GM21528 (cell line): ENCODE measurements around the gene FLYWCH1.

Experiments used
- ATAC-seq: cut with Tn5 transposase; IDR thresholded peaks from one replicate; pipeline ENCODE4 v1.9.1; 2021; ENCODE audit warnings: mild to moderate bottlenecking, moderate library complexity; ENCODE audit not compliant: unreplicated experiment, low FRiP score

The FLYWCH1 gene

GRCh38 chr16:2979669-2980226 is 68.0 kb downstream of the FLYWCH1 start:
- peak; percentile 5 for ATAC-seq

DNA sequence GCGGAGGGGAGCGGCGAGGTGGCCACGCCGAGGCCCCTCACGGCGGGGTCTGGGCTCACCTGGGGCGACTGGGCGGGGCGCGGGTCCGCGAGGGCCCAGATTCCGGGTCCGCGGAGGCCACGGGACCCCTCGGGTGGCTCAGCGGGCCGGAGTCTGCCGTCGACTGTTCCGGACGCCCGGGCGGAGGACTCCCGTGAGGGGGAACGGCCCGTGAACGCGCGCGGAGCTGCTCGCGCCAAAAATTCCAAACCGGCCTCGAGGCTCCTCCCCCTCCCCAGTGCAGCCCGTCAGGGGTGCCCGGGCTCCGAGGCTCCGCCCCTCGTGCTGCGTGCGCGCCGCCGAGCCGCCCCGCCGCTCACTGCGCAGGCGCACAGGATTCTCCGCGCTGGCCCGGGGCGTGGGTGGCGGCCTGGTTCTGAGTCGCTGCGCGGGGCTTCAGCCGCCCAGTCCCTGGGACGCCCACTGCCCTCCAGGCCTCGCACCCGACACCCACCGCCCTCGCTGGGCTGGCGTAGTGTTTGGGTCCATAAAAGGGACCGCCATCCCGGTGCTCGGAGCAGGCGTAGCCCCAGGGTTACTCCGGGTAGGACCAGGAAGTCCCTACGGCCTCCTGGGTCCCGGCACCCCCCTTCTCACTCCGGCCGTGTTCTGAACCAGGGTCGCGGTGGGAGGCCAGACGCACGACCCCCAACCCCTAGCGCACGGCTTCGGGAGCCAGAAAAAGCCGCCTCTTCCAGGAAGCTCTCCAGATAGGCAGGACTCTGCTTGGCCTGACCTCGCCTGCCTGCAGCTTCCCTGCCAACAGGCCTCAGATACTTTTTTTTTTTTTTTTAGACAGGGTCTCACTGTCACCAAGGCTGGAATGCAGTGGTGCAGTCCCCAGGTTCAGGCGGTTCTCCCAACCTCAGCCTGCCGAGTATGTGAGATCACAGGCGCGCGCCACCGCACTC is 68.8 kb downstream of the FLYWCH1 start, which contains the start of gene PKMYT1:
Gene PKMYT1, minus strand, starts transcription at position 220 of the 950 bp plus-strand sequence. CDS start 789 bp downstream, outside the sequence.
- peak; percentile 59 for ATAC-seq

- ATAC-seq: no peak
Observed at GRCh38 chr16:2981177-2981898, 69.6 kb downstream of the FLYWCH1 start.

GRCh38 chr16:2981899-2982250 is 70.1 kb downstream of the FLYWCH1 start:
- no peak for ATAC-seq

- ATAC-seq: no peak
Observed at GRCh38 chr16:2982402-2982801, 70.7 kb downstream of the FLYWCH1 start.

DNA sequence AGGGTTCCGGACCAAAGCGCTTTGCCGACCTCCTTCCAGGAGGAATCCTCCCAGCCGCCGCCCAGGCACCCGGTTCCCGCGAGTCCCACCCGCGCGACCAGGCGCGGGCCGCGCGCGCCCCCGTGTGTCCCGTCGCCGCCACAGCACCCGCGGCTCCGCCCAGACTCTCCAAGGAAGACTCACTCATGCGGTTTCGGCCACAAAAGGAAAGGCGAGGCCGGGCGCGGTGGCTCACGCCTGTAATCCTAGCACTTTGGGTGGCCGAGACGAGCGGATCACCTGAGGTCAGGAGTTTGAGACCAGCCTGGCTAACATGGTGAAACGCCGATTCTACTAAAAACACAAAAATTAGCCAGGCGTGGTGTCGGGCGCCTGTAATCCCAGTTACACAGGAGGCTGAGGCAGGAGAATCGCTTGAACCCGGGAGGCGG is 72.0 kb downstream of the FLYWCH1 start:
- ATAC-seq: no peak

DNA sequence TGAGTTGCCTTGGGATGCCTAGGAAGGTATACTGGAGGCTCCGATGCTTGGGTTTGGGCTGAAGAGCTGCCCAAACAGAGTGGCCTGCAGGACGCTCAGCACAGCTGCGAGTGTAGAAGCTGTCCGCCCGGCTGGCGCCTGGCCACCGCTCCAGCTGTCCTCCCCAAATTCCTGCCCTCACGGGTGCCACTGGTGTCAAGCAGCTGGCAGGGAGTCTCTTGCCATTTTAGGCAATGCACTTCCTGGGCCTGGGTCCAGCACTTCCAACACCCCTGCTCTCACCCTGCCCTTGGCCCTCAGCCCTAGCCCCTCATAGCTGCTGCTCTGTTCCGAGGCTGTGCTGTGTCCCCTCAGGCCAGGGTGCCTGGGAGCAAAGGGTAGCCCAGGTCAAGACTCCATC is 73.7 kb downstream of the FLYWCH1 start:
- no peak for ATAC-seq

- ATAC-seq: no peak
Observed at GRCh38 chr16:2985893-2986355, 74.2 kb downstream of the FLYWCH1 start.

DNA sequence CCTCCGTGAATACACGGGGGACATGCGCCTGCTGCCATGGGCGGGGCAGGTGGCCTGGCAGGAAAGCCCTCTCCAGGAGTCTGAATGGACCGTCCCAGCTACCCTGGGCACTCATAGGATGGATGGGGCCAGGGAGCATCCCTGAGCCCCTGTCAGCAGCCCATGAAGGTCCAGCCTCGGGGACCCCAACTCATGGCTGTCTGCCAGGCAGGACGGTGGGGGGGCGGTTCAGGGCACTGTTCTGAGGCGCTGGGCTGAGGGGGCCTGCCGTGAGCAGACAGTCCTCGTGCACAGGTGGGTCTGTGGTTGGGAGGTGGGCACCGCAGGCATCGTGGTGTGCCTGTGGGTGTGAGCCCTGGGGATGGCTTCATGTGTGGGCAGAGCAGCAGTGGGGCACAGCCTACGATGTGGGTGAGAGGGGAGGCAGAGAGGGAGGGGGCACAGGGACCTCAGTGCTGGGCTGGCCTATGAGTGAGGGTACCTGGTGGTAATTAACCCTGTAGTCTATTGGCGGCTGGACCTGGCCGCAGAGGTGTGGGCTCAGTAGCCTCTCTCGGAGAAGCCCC is 75.0 kb downstream of the FLYWCH1 start:
- ATAC-seq: no peak

GRCh38 chr16:2987286-2987685 is 75.6 kb downstream of the FLYWCH1 start:
- no peak for ATAC-seq

DNA sequence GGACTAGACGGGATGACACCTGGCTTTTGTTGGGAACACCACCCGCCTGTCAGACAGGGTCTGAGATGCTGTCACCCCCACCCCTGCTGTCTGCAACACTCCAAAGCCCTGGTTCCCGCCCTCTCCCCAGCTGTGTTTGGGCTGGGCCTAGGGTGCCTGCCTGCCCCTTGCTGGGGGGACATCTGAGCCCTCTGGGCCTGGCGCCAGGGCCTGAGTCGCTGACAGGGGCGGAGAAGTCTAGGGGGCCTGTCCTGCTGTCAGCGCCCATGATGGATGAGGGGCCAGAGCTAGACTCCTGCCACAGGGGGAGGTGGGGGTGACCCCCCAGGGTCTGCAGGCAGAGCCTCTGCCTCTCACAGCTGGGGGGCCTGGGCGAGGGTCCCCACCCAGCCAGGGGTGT is 76.1 kb downstream of the FLYWCH1 start:
- ATAC-seq: no peak

- ATAC-seq: no peak
Observed at GRCh38 chr16:2988590-2989099, 76.9 kb downstream of the FLYWCH1 start.

- ATAC-seq: no peak
Observed at GRCh38 chr16:2990891-2991290, 79.2 kb downstream of the FLYWCH1 start.

DNA sequence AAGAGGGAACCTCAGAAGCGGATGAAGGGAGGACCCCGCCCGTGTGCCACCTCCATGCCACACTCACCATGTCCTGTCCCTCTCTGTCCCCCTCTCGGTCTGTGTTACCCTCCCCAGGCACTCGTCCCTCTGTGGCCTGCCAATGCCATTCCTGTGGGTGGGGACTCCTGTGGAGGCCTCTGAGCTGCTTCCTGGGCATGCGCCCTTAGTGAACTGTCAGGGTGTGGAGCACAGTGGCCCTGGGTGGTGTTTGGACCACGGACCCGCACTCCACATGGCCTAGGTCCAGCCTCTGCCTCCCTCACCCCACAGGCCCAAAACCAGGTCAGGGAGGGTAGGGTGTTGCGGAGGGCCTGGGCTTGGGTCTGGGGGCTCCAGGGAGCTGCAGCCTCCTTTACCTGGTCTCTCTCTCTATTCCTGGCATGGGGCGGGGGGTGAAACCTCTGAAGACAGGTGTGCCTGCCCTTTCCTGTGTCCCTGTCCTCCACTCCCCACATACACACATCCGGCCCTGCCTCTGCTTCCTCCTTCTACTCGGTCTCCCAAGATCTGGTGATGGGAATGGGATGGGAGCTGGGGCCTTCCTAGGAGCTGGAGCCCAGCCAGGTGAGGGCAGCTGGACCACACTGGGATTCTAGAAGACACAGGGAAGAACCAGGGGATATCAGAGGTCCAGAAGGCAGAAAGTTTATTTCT is 80.0 kb downstream of the FLYWCH1 start:
- ATAC-seq: no peak

- ATAC-seq: no peak
Observed at GRCh38 chr16:2992383-2993081, 80.8 kb downstream of the FLYWCH1 start.

DNA sequence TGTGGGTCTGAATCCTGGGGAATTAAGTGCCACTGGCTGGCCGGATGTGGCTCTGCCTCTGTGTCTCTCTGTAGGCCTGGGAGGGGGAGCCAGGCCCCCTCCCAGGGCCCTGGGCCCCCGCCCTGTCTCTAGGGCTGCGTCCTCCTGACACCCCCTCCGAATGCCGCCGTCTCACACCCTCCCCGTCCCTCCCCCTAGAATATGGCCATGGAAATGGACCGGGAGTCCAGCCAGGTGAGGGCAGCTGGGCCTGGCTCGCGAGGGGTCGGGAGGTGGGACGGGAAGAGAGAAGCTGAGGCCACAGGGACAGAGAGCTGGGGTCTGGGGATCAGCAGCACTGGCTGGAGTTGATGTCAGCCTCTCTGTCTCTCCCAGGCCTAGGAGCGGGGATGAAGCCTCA is 84.6 kb downstream of the FLYWCH1 start:
- no peak for ATAC-seq

GRCh38 chr16:2999929-3000328 is 88.2 kb downstream of the FLYWCH1 start:
- no peak for ATAC-seq

- ATAC-seq: no peak
Observed at GRCh38 chr16:3000540-3000939, 88.8 kb downstream of the FLYWCH1 start.
